SK-N-MC (cell line): ENCODE data around the gene GSTM5.
A peak's percentile ranks its signal among the peaks of the same experiment; 100 is the strongest.

ENCODE experiments used
- DNase-seq: peaks from one replicate; pipeline ENCODE4 v3.0.0-alpha.2; 2011; ENCODE audit warnings: low read depth, low spot score
- H3K27ac ChIP-seq: fragments of 200-600 bp; sonication (generic); 2 replicates; pipeline ENCODE4 v1.5.1; 2016; ENCODE audit warnings: mixed run types
- H3K36me3 ChIP-seq: fragments of 200-600 bp; sonication (generic); 2 replicates; pipeline ENCODE4 v1.6.1; 2017; ENCODE audit warnings: antibody characterized with exemption, low read length, mixed read lengths; ENCODE audit not compliant: insufficient read depth
- H3K4me3 ChIP-seq: fragments of 200-600 bp; sonication (generic); 2 replicates; pipeline ENCODE4 v1.5.1; 2016
- H3K9ac ChIP-seq: fragments of 200-600 bp; sonication (generic); 2 replicates; pipeline ENCODE4 v1.8.0; 2017; ENCODE audit warnings: mixed run types, mixed read lengths; ENCODE audit not compliant: insufficient read length
- H3K9me3 ChIP-seq: fragments of 200-600 bp; sonication (generic); 2 replicates; pipeline ENCODE4 v1.6.1; 2017; ENCODE audit warnings: low read depth, mild to moderate bottlenecking, antibody characterized with exemption, low read length, moderate library complexity, mixed read lengths
- EZH2 ChIP-seq: fragments of 200-600 bp; sonication (generic); IDR thresholded peaks from one replicate; pipeline ENCODE4 v1.6.1; 2017; ENCODE audit warnings: antibody characterized with exemption
- FOXP2 ChIP-seq: optimal IDR thresholded peaks from 2 replicates; pipeline ENCODE3; 2011; ENCODE audit warnings: mild to moderate bottlenecking, moderate library complexity; ENCODE audit not compliant: insufficient read depth; ENCODE audit errors: extremely low read length, control extremely low read depth
- POLR2AphosphoS5 ChIP-seq: IDR thresholded peaks from 2 replicates; pipeline ENCODE4 v1.6.1; 2012; ENCODE audit warnings: mild to moderate bottlenecking, low read depth, low read length, borderline replicate concordance

GSTM5 gene

DNA sequence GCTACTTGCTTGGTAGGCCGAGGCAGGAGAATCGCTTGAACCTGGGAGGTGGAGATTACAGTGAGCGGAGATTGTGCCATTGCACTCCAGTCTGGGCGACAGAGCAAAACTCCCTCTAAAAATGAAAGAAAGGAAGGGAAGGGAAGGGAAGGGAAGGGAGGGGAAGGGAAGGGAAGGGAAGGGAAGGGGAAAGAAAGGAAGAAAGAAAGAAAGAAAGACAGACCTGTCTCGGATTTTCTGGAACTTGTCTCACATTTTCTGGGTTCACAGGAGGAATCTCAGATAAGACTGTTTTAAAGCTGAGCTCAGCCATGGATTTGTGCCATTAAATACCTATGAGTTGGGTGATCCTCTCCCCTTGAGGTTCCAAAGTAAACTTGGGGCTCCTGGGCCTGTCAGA lies 12.9 kb downstream of the GSTM5 start:
- no peak overlapping the region for H3K9ac ChIP-seq
- TF ChIP-seq FOXP2: no peak
- no peak for TF ChIP-seq EZH2
- TF ChIP-seq POLR2AphosphoS5: no peak
- peak overlapping the region; percentile 74; the same call in 1 of the 2 replicates for H3K27ac ChIP-seq
- no peak overlapping the region for H3K4me3 ChIP-seq
- H3K9me3 ChIP-seq: no peaks in the 10 kb centered on the region
- H3K36me3 ChIP-seq: no peaks in the 10 kb centered on the region
- DNase-seq: no peak

DNA sequence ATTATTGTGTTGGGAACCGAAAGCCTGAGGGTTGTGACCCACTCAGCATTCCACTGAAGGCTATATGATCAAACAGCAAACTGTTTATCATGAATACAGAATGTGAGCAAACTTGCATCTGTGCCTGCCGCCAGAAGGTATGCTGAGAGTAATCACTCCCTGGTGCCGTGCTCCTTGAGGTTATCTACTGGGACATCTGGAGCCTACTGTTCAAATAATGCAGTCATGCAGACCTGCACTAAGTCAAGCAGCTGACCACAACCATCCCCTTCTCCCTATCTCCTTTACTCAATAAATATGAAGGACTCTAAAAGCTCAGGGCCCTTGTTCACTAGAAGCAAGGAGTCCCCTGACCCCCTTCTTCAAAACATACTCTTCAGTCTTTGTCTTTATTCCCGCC lies 13.5 kb downstream of the GSTM5 start:
- H3K9ac ChIP-seq: no peak overlapping the region
- 0 out of 2 replicates have a peak overlapping the region, but pooled peaks have one; percentile 22 for H3K4me3 ChIP-seq
- H3K27ac ChIP-seq: peak overlapping the region; percentile 74
- TF ChIP-seq POLR2AphosphoS5: no peak
- no peak for TF ChIP-seq FOXP2
- TF ChIP-seq EZH2: no peak
- no peaks in the 10 kb centered on the region for H3K9me3 ChIP-seq
- DNase-seq: no peak
- H3K36me3 ChIP-seq: no peaks in the 10 kb centered on the region

DNA sequence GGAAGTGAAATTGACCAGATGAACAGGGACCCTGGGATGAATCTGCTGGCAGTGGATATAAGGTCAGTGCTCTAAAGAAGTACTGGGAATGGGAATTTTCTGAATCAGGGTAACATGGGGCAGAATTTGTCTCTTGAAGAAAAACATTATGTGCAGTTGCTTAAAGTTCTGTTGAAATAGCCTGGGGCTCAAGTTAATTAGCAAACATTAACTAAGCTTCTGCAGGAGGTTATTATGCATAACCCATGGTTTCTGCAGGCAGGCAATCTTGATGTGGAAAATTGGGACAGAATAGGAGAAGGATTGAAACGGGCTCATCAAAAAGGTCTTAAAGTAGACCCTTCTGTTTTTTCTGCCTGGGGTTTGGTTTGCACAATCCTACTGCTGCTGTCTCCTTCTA lies 14.0 kb downstream of the GSTM5 start:
- peak overlapping the region; percentile 22; the same call in 1 of the 2 replicates for H3K4me3 ChIP-seq
- TF ChIP-seq POLR2AphosphoS5: no peak
- no peak for TF ChIP-seq EZH2
- no peak for TF ChIP-seq FOXP2
- peak overlapping the region; percentile 74 for H3K27ac ChIP-seq
- peak; percentile 63 for DNase-seq
- no peaks in the 10 kb centered on the region for H3K9me3 ChIP-seq
- H3K9ac ChIP-seq: no peak overlapping the region
- H3K36me3 ChIP-seq: no peaks in the 10 kb centered on the region

DNA sequence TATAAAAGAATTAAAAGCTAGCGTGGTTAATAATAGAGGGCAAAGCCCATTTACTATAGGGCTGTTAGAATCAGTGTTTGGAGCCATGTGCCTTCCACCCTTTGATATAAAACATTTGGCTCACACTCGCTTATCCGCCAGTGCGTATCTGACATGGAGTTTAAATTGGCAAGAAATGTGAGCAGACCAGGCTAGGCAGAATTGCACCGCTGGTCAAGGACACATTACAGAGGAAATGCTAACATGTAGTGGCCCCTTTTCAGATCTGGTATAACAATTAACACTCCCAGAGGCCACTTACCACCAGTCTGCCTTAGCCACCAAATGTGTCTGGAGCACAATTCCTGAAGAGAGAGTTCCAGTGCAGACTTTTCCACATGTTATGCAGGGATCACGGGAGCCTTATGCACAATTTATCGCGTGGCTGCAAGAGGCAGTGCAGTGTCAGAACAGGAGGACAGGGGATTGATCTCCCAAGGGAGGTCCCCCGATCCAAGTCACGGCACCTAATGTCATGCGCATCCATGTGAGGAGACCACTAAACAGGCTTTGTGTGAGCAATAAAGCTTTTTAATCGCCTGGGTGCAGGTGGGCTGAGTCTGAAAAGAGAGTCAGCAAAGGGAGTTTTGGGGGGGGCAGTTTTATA lies 14.8 kb downstream of the GSTM5 start:
- H3K9ac ChIP-seq: no peak overlapping the region
- no peaks in the 10 kb centered on the region for H3K9me3 ChIP-seq
- no peaks in the 10 kb centered on the region for H3K36me3 ChIP-seq
- no peak for TF ChIP-seq FOXP2
- no peak for TF ChIP-seq EZH2
- TF ChIP-seq POLR2AphosphoS5: no peak
- H3K27ac ChIP-seq: peak overlapping the region; percentile 74
- DNase-seq: no peak
- H3K4me3 ChIP-seq: no peak overlapping the region

DNA sequence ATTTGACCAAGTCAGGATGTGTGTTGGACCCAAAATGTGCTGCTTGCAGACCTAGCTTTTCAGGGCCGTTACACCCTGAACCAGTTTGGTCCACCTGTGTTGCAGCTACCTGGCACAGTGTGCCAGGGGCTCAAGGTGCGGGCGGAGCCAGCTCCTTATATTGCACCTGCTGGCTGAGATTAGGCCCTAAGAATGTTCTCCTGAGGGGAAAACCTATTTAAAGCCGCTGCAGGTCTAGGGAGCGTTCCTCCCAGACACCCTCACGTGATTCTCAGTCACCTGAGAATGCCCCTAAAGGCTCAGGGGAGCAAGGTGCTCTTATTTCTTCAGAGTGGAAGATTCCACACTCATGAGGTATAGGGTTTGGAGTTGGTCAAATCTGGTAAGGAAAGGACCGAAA lies 16.8 kb downstream of the GSTM5 start:
- TF ChIP-seq EZH2 (no peak), POLR2AphosphoS5 (no peak), FOXP2 (no peak)
- Histone ChIP-seq H3K27ac (no peak overlapping the region), H3K36me3 (no peaks in the 10 kb centered on the region; the same call in 1 of the 2 replicates), H3K9me3 (no peaks in the 10 kb centered on the region), H3K9ac (no peak overlapping the region), H3K4me3 (no peak overlapping the region)
- DNase-seq: no peak

DNA sequence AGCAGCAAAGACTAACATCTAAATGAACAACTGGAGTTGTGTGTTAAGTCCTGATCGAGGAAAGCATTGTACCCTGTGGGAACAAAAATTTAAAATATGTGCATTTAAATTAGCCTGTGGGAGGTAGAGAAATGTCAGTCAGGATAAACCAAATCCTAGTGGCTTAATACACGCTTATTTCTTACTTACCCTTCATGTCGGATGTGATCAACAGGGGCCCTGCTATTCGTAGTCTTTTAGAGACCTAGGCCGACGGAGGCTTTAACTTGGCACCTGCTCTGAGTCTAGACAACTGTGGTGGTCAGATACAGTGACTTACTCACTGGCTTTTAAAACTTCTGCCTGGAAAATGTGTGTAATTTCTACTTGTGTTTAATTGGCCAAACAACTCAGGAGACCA lies 18.6 kb downstream of the GSTM5 start:
- Histone ChIP-seq H3K27ac (peak overlapping the region; percentile 71), H3K36me3 (no peaks in the 10 kb centered on the region; the same call in 1 of the 2 replicates), H3K4me3 (peak overlapping the region; percentile 27; the same call in 1 of the 2 replicates), H3K9me3 (no peaks in the 10 kb centered on the region), H3K9ac (peak overlapping the region; percentile 46)
- peak; percentile 68 for DNase-seq
- TF ChIP-seq POLR2AphosphoS5: no peak
- TF ChIP-seq FOXP2: no peak
- TF ChIP-seq EZH2: no peak

DNA sequence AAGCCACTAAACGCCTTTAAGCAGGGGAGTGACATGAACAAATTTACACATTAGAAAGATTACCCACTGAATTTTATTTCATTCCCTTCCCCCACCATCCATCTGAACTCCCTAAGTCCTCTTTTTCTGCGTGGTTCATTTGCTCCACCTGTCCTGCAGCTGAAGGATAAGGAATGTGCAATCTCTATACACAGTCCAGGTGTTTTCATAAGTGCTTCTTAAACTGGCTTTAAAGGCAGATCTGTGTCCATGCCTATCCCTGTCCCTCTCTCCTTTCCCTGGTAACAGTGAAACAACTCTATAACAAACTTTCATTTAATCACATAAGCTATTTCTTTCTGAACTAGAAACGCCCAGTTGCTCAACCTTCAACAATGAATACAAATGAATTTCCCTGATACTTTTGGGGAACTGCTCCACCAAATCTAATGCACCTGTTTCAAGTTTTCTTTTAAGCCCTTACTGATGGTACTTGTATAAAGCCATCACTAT lies 20.4 kb downstream of the GSTM5 start:
- H3K9ac ChIP-seq: no peak overlapping the region
- no peak for TF ChIP-seq POLR2AphosphoS5
- no peak for TF ChIP-seq EZH2
- TF ChIP-seq FOXP2: no peak
- no peak overlapping the region for H3K27ac ChIP-seq
- no peak for DNase-seq
- no peak overlapping the region for H3K4me3 ChIP-seq
- peaks cover 16% of the 10 kb centered on the region for H3K36me3 ChIP-seq
- H3K9me3 ChIP-seq: no peaks in the 10 kb centered on the region

DNA sequence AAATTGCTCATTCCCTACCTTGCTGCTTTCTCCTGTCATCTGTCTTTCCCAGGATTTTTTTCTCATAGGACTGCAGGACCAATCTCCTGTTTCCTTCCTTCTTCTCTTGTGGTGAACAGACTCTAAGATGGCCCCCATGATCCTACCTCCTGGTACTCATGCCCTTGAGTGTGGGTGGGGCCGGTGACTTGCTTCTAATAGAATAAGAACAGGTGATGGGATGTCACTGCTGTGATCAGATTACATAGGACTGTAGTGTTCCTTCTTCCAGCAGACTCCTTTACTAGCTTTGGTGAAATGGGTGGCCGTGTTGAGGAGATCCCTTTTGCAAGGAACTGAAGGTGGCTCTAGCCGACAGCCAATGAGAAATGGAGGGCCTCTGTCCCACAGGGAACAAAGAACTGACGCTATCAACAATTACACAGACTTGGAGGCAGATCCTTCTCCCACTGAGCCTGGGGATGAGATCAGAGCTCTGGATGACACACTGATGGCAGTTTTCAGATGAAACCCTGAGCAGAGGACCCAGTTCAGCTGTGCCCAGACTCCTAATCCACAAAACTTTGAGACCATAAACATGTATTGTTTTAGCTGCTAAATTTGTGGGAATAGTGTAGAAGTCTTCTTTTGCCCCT lies 21.3 kb downstream of the GSTM5 start:
- H3K36me3 ChIP-seq: peaks cover 25% of the 10 kb centered on the region
- no peak overlapping the region for H3K9ac ChIP-seq
- H3K9me3 ChIP-seq: no peaks in the 10 kb centered on the region
- DNase-seq: no peak
- H3K27ac ChIP-seq: no peak overlapping the region
- no peak overlapping the region for H3K4me3 ChIP-seq
- TF ChIP-seq POLR2AphosphoS5 (no peak; the same call in 1 of the 2 replicates), EZH2 (no peak), FOXP2 (no peak)
